ENCODE data around the gene C16orf46.

Gene C16orf46

DNA sequence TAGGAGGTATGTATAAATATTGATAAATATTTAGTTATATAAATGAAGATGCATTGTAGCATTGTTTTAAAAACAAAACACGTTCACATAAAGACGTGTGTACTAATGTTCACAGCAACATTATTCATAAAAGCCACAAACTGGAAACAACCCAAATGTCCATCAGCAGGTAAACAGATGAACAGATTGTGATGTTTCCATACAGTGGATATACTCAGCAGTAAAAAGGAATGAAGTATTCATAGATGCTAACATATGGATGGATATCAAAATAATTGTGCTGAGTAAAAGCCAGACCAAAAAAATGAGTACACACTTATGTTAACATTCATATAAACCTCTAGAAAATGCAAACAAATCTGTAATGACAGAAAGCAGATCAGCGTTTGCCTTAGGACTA, 64.1 kb downstream of the C16orf46 start:
- no peak for DNase-seq

Data from NCI-H82 (cell line).